WERI-Rb-1 (cell line): ENCODE results near the gene NOLC1.

Experiments used
- DNase-seq: peaks from one replicate; pipeline ENCODE4 v3.0.0-alpha.2; 2020
- H3K27ac ChIP-seq: fragments of 250-450 bp; sonication (Bioruptor Pico); 2 replicates; pipeline ENCODE4 v1.5.1; 2020; ENCODE audit warnings: mild to moderate bottlenecking, moderate library complexity
- H3K27me3 ChIP-seq: fragments of 250-450 bp; sonication (Bioruptor Pico); 2 replicates; pipeline ENCODE4 v1.5.1; 2021; ENCODE audit warnings: mild to moderate bottlenecking, low read depth, moderate library complexity; ENCODE audit not compliant: insufficient read depth, severe bottlenecking
- H3K36me3 ChIP-seq: fragments of 250-450 bp; sonication (Bioruptor Pico); 2 replicates; pipeline ENCODE4 v1.5.1; 2020; ENCODE audit warnings: mild to moderate bottlenecking, moderate library complexity
- H3K4me3 ChIP-seq: 2 replicates; pipeline ENCODE4 v1.5.1; 2011; ENCODE audit warnings: low read depth, mild to moderate bottlenecking, control low read depth, low read length
- H3K9me3 ChIP-seq: fragments of 250-450 bp; sonication (Bioruptor Pico); 2 replicates; pipeline ENCODE4 v1.5.1; 2021; ENCODE audit warnings: mild to moderate bottlenecking, moderate library complexity; ENCODE audit not compliant: severe bottlenecking
- CTCF ChIP-seq: IDR thresholded peaks from 2 replicates; pipeline ENCODE4 v1.5.1; 2011; ENCODE audit warnings: low read depth, mild to moderate bottlenecking, control low read depth, inconsistent platforms, low read length

NOLC1 gene

DNA sequence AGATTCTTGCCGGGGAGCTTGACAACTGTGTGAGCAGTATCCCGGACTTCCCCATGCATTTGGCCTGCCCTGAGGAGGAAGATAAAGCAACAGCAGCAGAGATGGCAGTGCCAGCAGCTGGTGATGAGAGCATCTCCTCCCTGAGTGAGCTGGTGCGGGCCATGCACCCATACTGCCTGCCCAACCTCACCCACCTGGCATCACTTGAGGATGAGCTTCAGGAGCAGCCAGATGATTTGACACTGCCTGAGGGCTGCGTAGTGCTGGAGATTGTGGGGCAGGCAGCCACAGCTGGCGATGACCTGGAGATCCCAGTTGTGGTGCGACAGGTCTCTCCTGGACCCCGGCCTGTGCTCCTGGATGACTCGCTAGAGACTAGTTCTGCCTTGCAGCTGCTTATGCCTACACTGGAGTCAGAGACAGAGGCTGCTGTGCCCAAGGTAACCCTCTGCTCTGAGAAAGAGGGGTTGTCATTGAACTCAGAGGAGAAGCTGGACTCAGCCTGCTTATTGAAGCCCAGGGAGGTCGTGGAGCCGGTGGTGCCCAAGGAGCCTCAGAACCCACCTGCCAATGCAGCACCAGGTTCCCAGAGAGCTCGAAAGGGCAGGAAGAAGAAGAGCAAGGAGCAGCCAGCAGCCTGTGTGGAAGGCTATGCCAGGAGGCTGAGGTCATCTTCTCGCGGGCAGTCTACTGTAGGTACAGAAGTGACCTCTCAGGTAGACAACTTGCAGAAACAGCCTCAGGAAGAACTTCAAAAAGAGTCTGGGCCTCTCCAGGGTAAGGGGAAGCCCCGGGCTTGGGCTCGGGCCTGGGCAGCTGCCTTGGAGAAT, 12.7 kb upstream of the NOLC1 start:
- Histone ChIP-seq H3K9me3 (no peaks in the 10 kb centered on the region), H3K27me3 (no peaks in the 10 kb centered on the region), H3K36me3 (peaks cover 79% of the 10 kb centered on the region), H3K4me3 (no peak overlapping the region), H3K27ac (no peak overlapping the region)
- DNase-seq = no peak
- TF ChIP-seq CTCF = no peak

GRCh38 chr10:102140218-102140617, 12.0 kb upstream of the NOLC1 start:
- TF ChIP-seq CTCF = no peak
- no peak for DNase-seq
- H3K36me3 ChIP-seq = peaks cover 79% of the 10 kb centered on the region
- no peaks in the 10 kb centered on the region for H3K27me3 ChIP-seq
- no peak overlapping the region for H3K27ac ChIP-seq
- H3K9me3 ChIP-seq = no peaks in the 10 kb centered on the region
- no peak overlapping the region for H3K4me3 ChIP-seq

- no peaks in the 10 kb centered on the region for H3K27me3 ChIP-seq
- H3K4me3 ChIP-seq = no peak overlapping the region
- no peak for TF ChIP-seq CTCF
- H3K36me3 ChIP-seq = peaks cover 80% of the 10 kb centered on the region
- H3K27ac ChIP-seq = no peak overlapping the region
- no peak for DNase-seq
- H3K9me3 ChIP-seq = no peaks in the 10 kb centered on the region
Measured at GRCh38 chr10:102140913-102141540, 11.2 kb upstream of the NOLC1 start.

GRCh38 chr10:102141583-102142107, 10.5 kb upstream of the NOLC1 start:
- H3K4me3 ChIP-seq = no peak overlapping the region
- no peak overlapping the region for H3K27ac ChIP-seq
- no peak for TF ChIP-seq CTCF
- H3K27me3 ChIP-seq = no peaks in the 10 kb centered on the region
- no peak for DNase-seq
- no peaks in the 10 kb centered on the region for H3K9me3 ChIP-seq
- H3K36me3 ChIP-seq = peaks cover 86% of the 10 kb centered on the region

DNA sequence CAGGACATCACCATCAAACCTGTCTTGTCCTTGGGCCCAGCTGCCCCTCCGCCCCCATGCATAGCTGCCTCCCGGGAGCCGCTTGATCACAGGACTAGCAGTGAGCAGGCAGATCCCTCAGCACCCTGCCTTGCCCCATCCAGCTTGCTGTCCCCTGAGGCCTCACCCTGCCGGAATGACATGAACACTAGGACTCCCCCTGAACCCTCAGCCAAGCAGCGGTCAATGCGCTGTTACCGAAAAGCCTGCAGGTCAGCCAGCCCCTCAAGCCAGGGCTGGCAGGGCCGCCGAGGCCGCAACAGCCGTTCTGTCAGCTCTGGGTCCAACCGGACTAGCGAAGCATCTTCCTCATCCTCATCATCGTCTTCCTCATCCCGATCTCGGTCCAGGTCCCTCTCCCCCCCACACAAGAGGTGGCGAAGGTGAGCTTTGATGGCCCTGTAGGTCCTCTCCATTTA, 5.2 kb upstream of the NOLC1 start:
- peaks cover 85% of the 10 kb centered on the region for H3K36me3 ChIP-seq
- no peak for DNase-seq
- no peak overlapping the region for H3K4me3 ChIP-seq
- no peaks in the 10 kb centered on the region for H3K27me3 ChIP-seq
- H3K27ac ChIP-seq = no peak overlapping the region
- TF ChIP-seq CTCF = no peak
- H3K9me3 ChIP-seq = no peaks in the 10 kb centered on the region
